ENCODE results near the gene POLE. TPM values are rescaled to one million over a fixed set of nuclear protein-coding genes. Genes with fewer than 3 reads are reported as not detected.

The POLE gene
- total RNA-seq, 2 experiments from 2014 or later: 115 to 121 TPM

DNA sequence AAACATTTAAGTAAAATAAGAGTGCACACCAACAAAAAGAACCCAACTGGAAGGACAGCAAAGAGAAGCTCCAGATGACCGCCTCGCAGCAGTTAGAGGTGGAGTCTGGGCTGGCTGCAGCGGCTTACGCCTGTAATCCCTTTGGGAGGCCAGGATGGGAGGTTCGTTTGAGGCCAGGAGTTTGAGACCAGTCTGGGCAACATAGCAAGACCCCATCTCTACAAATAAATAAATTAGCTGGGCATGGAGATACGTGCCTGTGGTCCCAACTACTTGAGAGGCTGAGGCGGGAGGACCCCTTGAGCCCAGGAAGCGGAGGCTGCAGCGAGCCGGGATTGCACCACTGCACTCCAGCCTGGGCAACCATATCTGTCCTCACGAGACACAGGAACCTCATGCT is 92.0 kb downstream of the POLE start:
- Mint-ChIP-seq H3K27ac (no peak overlapping the region), H3K9me3 (no peaks in the 10 kb centered on the region), H3K4me1 (ENCODE audit: low read depth) (peaks cover 15% of the 10 kb centered on the region), H3K4me3 (no peak overlapping the region), H3K36me3 (ENCODE audit: low read depth) (no peaks in the 10 kb centered on the region), H3K27me3 (peaks cover 19% of the 10 kb centered on the region)
- DNase-seq (no peak), ATAC-seq (no peak)
- intact Hi-C loops (cut with micrococcal nuclease): no loop called here
- POLR2A ChIA-PET: interaction anchor here (1.3 kb wide), 1 partner anchor 34 kb away, joined by 3 read pairs; no protein-coding TSS in a partner anchor
- no peak for TF ChIP-seq CTCF (IDR thresholded peaks at IDR 0.05)
- CTCF ChIA-PET: interaction anchor here (0.8 to 1.2 kb wide), 4 partner anchors 9 to 43 kb away, joined by 3 to 4 read pairs (median 3); no protein-coding TSS in a partner anchor

GRCh38 chr12:132593938-132594358 is 93.2 kb downstream of the POLE start:
- ChIA-PET POLR2A (no interaction called here), CTCF (interaction anchor here (1.0 kb wide), 1 partner anchor 21 kb away, joined by 3 read pairs; no protein-coding TSS in a partner anchor)
- ATAC-seq: peak; percentile 85
- Mint-ChIP-seq H3K27ac (no peak overlapping the region), H3K9me3 (no peaks in the 10 kb centered on the region), H3K4me1 (ENCODE audit: low read depth) (peaks cover 10% of the 10 kb centered on the region), H3K36me3 (ENCODE audit: low read depth) (no peaks in the 10 kb centered on the region), H3K4me3 (no peak overlapping the region), H3K27me3 (peaks cover 16% of the 10 kb centered on the region)
- intact Hi-C loops (cut with micrococcal nuclease): no loop called here
- TF ChIP-seq CTCF (IDR thresholded peaks at IDR 0.05): no peak
- peak; percentile 52 for DNase-seq

GRCh38 chr12:132593521-132593920 is 93.6 kb downstream of the POLE start:
- Mint-ChIP-seq H3K4me1 (ENCODE audit: low read depth) (peaks cover 7% of the 10 kb centered on the region), H3K27ac (no peak overlapping the region), H3K9me3 (no peaks in the 10 kb centered on the region), H3K4me3 (no peak overlapping the region), H3K36me3 (ENCODE audit: low read depth) (no peaks in the 10 kb centered on the region), H3K27me3 (peaks cover 12% of the 10 kb centered on the region)
- DNase-seq (no peak), ATAC-seq (no peak)
- intact Hi-C loops (cut with micrococcal nuclease): no loop called here
- no peak for TF ChIP-seq CTCF (IDR thresholded peaks at IDR 0.05)
- POLR2A ChIA-PET: no interaction called here
- CTCF ChIA-PET: interaction anchor here (1.6 kb wide), 1 partner anchor 32 kb away, joined by 4 read pairs; no protein-coding TSS in a partner anchor

GRCh38 chr12:132593071-132593470 is 94.1 kb downstream of the POLE start:
- ChIA-PET CTCF (interaction anchor here (1.3 to 1.6 kb wide), 2 partner anchors 22 to 32 kb away, joined by 4 to 5 read pairs; no protein-coding TSS in a partner anchor), POLR2A (no interaction called here)
- H3K27me3 Mint-ChIP-seq: peaks cover 11% of the 10 kb centered on the region
- no peak for ATAC-seq
- H3K9me3 Mint-ChIP-seq: no peaks in the 10 kb centered on the region
- no peak overlapping the region for H3K4me3 Mint-ChIP-seq
- DNase-seq: no peak
- TF ChIP-seq CTCF (IDR thresholded peaks at IDR 0.05): no peak
- no peaks in the 10 kb centered on the region for H3K36me3 Mint-ChIP-seq (ENCODE audit: low read depth)
- no peak overlapping the region for H3K27ac Mint-ChIP-seq
- intact Hi-C loops (cut with micrococcal nuclease): no loop called here
- peaks cover 7% of the 10 kb centered on the region for H3K4me1 Mint-ChIP-seq (ENCODE audit: low read depth)

- POLR2A ChIA-PET: no interaction called here
- H3K4me3 Mint-ChIP-seq: no peak overlapping the region
- CTCF ChIA-PET: interaction anchor here (1.3 to 1.6 kb wide), 2 partner anchors 22 to 31 kb away, joined by 4 to 5 read pairs; no protein-coding TSS in a partner anchor
- no peaks in the 10 kb centered on the region for H3K36me3 Mint-ChIP-seq (ENCODE audit: low read depth)
- TF ChIP-seq CTCF (IDR thresholded peaks at IDR 0.05): no peak
- H3K4me1 Mint-ChIP-seq (ENCODE audit: low read depth): peaks cover 3% of the 10 kb centered on the region
- intact Hi-C loops (cut with micrococcal nuclease): no loop called here
- ATAC-seq: no peak
- peaks cover 8% of the 10 kb centered on the region for H3K27me3 Mint-ChIP-seq
- no peaks in the 10 kb centered on the region for H3K9me3 Mint-ChIP-seq
- no peak overlapping the region for H3K27ac Mint-ChIP-seq
- DNase-seq: no peak
Observed at GRCh38 chr12:132592282-132592970, 94.7 kb downstream of the POLE start.

All from activated CD8-positive, alpha-beta T cell treated with anti-CD3 and anti-CD28 coated beads for 36 hours (primary cell).